Measurements from ENCODE around the gene IFI44. TPM values are rescaled to one million over a fixed set of nuclear protein-coding genes. Genes with fewer than 3 reads are reported as not detected.
A peak's percentile ranks its signal among the peaks of the same experiment; 100 is the strongest.

IFI44 gene
- total and polyA plus RNA-seq, 4 donors = 37.5 to 49.1 (median 38.9) TPM

DNA sequence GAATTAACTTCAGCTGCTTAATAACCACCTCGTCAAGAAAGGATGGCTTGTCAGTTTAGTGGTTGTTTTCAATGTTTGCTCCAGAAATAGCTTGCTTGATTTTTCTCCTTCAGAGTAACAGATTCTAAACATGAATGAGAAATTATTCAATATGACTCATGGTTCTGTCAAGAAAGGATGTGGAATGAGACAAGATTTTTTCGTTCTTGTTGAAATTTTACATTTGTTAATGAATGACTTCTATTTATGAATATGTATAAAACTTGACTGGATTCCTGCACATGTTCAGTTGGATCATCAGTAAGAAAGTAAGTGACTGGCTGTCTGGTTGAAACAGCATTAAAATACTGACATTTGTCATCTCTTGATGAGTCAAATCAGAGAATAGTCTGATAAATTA is 38.3 kb downstream of the IFI44 start:
- Histone ChIP-seq H3K36me3 (ENCODE audit: control insufficient read depth in 4 of 4, insufficient read depth in 4 of 4, low read length in 4 of 4) (no peaks in the 10 kb centered on the region), H3K27ac (ENCODE audit: low read depth in 1 of 2, low read length in 1 of 2) (no peak overlapping the region), H3K9ac (ENCODE audit: insufficient read depth in 1 of 2, low read length in 2 of 2) (no peak overlapping the region), H3K4me1 (ENCODE audit: control insufficient read depth in 5 of 5, insufficient read depth in 5 of 5, low read length in 5 of 5) (no peaks in the 10 kb centered on the region), H3K27me3 (ENCODE audit: control insufficient read depth in 3 of 3, insufficient read depth in 3 of 3, low read length in 2 of 3) (no peaks in the 10 kb centered on the region), H3K9me3 (ENCODE audit: control insufficient read depth in 4 of 4, insufficient read depth in 3 of 4, low read length in 3 of 4) (peaks cover 0 to 2% (median 0%) of the 10 kb centered on the region in 4 donors), H3K4me3 (no peak overlapping the region)
- TF ChIP-seq, protein P1, sequence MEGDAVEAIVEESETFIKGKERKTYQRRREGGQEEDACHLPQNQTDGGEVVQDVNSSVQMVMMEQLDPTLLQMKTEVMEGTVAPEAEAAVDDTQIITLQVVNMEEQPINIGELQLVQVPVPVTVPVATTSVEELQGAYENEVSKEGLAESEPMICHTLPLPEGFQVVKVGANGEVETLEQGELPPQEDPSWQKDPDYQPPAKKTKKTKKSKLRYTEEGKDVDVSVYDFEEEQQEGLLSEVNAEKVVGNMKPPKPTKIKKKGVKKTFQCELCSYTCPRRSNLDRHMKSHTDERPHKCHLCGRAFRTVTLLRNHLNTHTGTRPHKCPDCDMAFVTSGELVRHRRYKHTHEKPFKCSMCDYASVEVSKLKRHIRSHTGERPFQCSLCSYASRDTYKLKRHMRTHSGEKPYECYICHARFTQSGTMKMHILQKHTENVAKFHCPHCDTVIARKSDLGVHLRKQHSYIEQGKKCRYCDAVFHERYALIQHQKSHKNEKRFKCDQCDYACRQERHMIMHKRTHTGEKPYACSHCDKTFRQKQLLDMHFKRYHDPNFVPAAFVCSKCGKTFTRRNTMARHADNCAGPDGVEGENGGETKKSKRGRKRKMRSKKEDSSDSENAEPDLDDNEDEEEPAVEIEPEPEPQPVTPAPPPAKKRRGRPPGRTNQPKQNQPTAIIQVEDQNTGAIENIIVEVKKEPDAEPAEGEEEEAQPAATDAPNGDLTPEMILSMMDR (IDR thresholded peaks at IDR 0.05; ENCODE audit: control extremely low read depth, extremely low read depth) = no peak
- 68 to 75% methylated on average over 2 of the region's 2 CpGs for WGBS, 2 donors
- ATAC-seq (ENCODE audit: insufficient read depth, low FRiP score) (no peak), DNase-seq (no peak)

DNA sequence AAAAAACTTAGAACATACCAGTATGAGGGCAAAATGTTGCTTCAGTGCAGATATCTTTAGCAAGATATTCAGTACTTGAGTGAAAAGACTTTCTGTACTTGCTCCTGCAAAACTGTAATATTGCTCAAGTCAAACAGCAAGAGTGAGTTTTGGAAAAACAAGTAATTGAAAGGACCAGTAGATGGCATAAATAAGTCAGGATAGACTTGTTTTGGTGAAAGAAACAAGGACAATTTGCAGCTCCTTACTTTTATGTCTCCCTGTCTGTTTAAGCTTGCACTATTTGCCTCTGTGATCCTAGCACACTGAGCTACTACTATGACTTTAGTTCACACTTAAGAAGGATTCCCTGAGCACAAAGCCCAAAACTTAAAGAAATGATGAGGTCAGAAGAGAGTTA is 39.1 kb downstream of the IFI44 start:
- Histone ChIP-seq H3K4me1 (ENCODE audit: control insufficient read depth in 5 of 5, insufficient read depth in 5 of 5, low read length in 5 of 5) (no peaks in the 10 kb centered on the region), H3K36me3 (ENCODE audit: control insufficient read depth in 4 of 4, insufficient read depth in 4 of 4, low read length in 4 of 4) (no peaks in the 10 kb centered on the region), H3K4me3 (no peak overlapping the region), H3K27me3 (ENCODE audit: control insufficient read depth in 3 of 3, insufficient read depth in 3 of 3, low read length in 2 of 3) (no peaks in the 10 kb centered on the region), H3K9me3 (ENCODE audit: control insufficient read depth in 4 of 4, insufficient read depth in 3 of 4, low read length in 3 of 4) (peaks cover 0 to 2% (median 0%) of the 10 kb centered on the region in 4 donors), H3K27ac (ENCODE audit: low read depth in 1 of 2, low read length in 1 of 2) (no peak overlapping the region), H3K9ac (ENCODE audit: insufficient read depth in 1 of 2, low read length in 2 of 2) (no peak overlapping the region)
- TF ChIP-seq, protein P1 (IDR thresholded peaks at IDR 0.05; ENCODE audit: control extremely low read depth, extremely low read depth) = no peak
- DNase-seq (peak in 2 of 3 donors; percentile 26 to 49), ATAC-seq (ENCODE audit: insufficient read depth, low FRiP score) (no peak)

DNA sequence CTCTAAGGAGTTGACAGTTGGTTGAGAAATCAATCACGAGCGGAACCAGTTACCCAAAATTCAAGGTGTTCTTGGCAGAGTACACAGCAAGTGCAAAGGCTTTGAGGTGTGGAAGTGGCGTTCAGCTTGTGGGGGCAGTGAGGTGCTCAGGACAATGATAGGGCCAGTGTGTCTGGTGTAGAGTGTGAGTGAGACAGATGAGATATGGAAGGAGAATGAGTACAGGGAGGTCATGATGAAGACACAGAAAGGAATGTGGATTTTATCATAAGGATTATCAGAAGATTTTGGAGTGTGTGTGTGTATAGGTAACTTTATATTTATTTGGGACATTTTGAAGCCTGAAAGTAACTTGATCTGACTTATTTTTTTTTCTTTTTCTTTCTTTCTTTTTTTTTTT is 40.9 kb downstream of the IFI44 start:
- Histone ChIP-seq H3K36me3 (ENCODE audit: control insufficient read depth in 4 of 4, insufficient read depth in 4 of 4, low read length in 4 of 4) (no peaks in the 10 kb centered on the region), H3K27ac (ENCODE audit: low read depth in 1 of 2, low read length in 1 of 2) (no peak overlapping the region), H3K4me1 (ENCODE audit: control insufficient read depth in 5 of 5, insufficient read depth in 5 of 5, low read length in 5 of 5) (no peaks in the 10 kb centered on the region), H3K9ac (ENCODE audit: insufficient read depth in 1 of 2, low read length in 2 of 2) (no peak overlapping the region), H3K9me3 (ENCODE audit: control insufficient read depth in 4 of 4, insufficient read depth in 3 of 4, low read length in 3 of 4) (no peaks in the 10 kb centered on the region), H3K27me3 (ENCODE audit: control insufficient read depth in 3 of 3, insufficient read depth in 3 of 3, low read length in 2 of 3) (no peaks in the 10 kb centered on the region), H3K4me3 (no peak overlapping the region)
- ATAC-seq (ENCODE audit: insufficient read depth, low FRiP score) = no peak
- no peak for DNase-seq
- TF ChIP-seq, protein P1 (IDR thresholded peaks at IDR 0.05; ENCODE audit: control extremely low read depth, extremely low read depth) = no peak
- WGBS, 2 donors = 84 to 87% methylated on average over 3 of the region's 3 CpGs

All from lung (tissue), 12 donors.